Articular chondrocyte of knee joint (primary cell): ENCODE measurements around the gene CYTH1. TPM values are rescaled to one million over a fixed set of nuclear protein-coding genes. Genes with fewer than 3 reads are reported as not detected.

Source experiments
- small RNA-seq: library from RNA; depleted of rRNA; stranded (forward); fragments of <200 nt; gene quantifications from one replicate; pipeline ENCODE3, GENCODE V24; 2012
- total RNA-seq: library from RNA; depleted of rRNA; stranded (reverse); fragments of >200 nt; gene quantifications from 2 replicates; pipeline ENCODE4 v1.2.3, GENCODE V29; 2012

CYTH1 gene, protein sequence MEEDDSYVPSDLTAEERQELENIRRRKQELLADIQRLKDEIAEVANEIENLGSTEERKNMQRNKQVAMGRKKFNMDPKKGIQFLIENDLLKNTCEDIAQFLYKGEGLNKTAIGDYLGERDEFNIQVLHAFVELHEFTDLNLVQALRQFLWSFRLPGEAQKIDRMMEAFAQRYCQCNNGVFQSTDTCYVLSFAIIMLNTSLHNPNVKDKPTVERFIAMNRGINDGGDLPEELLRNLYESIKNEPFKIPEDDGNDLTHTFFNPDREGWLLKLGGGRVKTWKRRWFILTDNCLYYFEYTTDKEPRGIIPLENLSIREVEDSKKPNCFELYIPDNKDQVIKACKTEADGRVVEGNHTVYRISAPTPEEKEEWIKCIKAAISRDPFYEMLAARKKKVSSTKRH
- 19.2 and 20.1 TPM in 2 replicates for total RNA-seq

GRCh38 chr17:78781893-78782304 is at the start of gene CYTH1:
TSS of gene CYTH1 (minus strand) at chr17:78782273. CDS start at chr17:78782223, 50 bp downstream.

Small RNA genes within 50 kb of the gene (small RNA-seq; reads per million reads assigned to genes)
- gene RNU6-638P: not detected

Other genes with a start within 250 kb of the CYTH1 start
- not detected in 2 replicates for gene DNAH17, start 204.9 kb downstream of the CYTH1 start, total RNA-seq
- 23.0 and 25.7 TPM in 2 replicates for gene USP36, start 58.5 kb upstream of the CYTH1 start, total RNA-seq
- 3.2 and 3.8 TPM in 2 replicates for gene CEP295NL, start 120.9 kb upstream of the CYTH1 start, total RNA-seq
- 152 and 193 TPM in 2 replicates for gene TIMP2, start 143.1 kb upstream of the CYTH1 start, total RNA-seq
- 4.3 and 5.5 TPM in 2 replicates for gene LGALS3BP, start 197.7 kb upstream of the CYTH1 start, total RNA-seq
- 40.6 and 44.2 TPM in 2 replicates for gene CANT1, start 227.5 kb upstream of the CYTH1 start, total RNA-seq
- gene C1QTNF1, start 241.9 kb upstream of the CYTH1 start, total RNA-seq: 17.3 and 39.5 TPM in 2 replicates